A375 (cell line): ENCODE data around the gene PRSS48. TPM values are rescaled to one million over a fixed set of nuclear protein-coding genes. Genes with fewer than 3 reads are reported as not detected.

Experiments used
- small RNA-seq: library from RNA; depleted of rRNA; stranded (forward); fragments of <200 nt; gene quantifications from one replicate; pipeline ENCODE3, GENCODE V24; 2014
- total RNA-seq: library from RNA; depleted of rRNA; stranded (reverse); fragments of >200 nt; shearing (Covaris generic); gene quantifications from 2 replicates; pipeline ENCODE4 v1.2.3, GENCODE V29; 2014; rRNA removed

Gene PRSS48, protein sequence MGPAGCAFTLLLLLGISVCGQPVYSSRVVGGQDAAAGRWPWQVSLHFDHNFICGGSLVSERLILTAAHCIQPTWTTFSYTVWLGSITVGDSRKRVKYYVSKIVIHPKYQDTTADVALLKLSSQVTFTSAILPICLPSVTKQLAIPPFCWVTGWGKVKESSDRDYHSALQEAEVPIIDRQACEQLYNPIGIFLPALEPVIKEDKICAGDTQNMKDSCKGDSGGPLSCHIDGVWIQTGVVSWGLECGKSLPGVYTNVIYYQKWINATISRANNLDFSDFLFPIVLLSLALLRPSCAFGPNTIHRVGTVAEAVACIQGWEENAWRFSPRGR
- not detected in 2 replicates for total RNA-seq

DNA sequence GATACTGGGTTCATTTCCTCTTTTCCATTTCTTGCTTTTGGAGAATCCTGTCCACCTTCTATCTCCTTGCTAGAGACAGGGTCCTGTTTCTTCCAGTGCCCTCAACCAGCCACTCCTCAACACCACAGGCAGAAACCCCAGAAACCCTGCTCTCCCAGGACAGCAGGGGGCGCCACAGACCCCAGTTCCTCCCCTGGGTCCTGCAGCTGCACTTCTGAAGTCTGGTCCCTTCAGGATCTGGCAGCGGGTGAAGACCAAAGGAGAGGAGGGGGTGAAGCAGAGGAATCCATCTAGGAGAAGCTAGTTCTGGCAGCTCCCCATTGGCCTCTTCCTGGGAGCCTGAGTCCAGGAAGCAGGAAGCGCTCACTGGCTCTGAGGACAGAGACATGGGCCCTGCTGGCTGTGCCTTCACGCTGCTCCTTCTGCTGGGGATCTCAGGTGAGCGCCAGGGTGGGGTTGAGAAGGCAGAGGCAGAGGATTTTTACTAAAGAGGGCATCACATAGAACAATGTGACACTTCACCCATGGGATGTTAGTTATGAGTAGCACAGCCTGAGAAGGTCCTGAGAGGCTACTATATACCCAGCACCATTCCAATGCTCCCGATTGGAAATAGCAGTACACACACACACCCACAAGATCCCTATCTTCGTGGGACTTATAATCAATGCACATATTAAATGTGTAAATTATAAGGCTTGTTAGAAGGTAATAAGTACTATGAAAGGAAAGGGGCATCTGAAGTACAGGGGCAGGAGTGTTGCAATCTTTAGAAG is at the start of gene PRSS48:
Gene PRSS48, plus strand, starts transcription at position 375 of the 776 bp plus-strand sequence. Its CDS starts 12 bp downstream, at position 387.

DNA sequence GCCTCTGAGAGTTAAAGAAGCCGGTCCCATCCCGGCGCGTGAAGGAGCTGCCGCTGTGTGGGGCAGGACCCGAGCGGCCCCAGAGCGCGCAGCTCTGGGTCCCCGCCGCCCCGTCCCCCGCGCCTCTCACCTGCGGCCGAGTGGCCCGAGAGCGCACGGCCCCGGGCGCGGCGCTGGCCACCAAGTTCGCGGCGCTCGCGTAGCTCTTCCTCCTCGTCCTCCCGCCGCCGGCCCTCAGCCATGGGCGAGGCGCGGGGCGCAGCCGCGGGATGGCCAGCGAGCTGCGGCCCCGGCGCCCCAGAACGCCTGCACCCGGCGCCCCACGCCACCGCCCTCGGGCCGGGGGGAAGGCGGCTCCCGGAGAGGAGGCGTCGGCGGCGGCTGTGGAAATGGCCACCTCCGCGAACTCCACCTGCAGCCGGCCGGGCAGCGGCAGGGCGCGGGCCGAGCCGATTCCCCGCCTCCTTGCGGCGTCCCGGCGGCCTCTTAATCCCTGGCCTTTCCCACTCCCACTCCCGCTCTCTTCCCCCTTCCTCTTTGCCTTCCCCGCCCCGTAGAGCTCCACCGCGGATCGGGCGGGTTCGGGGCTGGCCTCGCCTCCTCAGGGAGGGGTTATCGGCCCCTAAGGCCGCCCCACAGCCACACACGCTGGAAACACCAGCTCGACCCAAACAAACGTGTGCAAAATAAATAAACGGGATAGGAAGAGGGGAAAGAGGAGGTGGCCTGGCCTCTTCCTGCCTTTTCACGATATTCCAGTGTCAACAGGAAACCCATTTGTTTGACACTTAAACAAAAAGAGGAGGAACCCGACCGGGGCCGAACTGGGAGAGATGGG is 48.4 kb downstream of the PRSS48 start, which contains the start of gene SH3D19:
Gene SH3D19, minus strand, starts transcription at position 495 of the 838 bp plus-strand sequence. Its CDS starts 253 bp downstream, at position 242.

Small RNA genes lying within 50 kb of the gene (small RNA-seq; reads per million reads assigned to genes)
- gene AC104819.2 (not detected), gene RNU6-1282P (not detected)

Other genes with a start within 250 kb of the PRSS48 start
- gene RPS3A, start 177.5 kb upstream of the PRSS48 start, total RNA-seq: 1,713 and 2,137 TPM in 2 replicates
- gene SH3D19, start 48.4 kb downstream of the PRSS48 start, total RNA-seq: 10.1 and 11.5 TPM in 2 replicates
- 3.4 and 7.0 TPM in 2 replicates for gene FHIP1A, start 132.0 kb downstream of the PRSS48 start, total RNA-seq